HL-60 (cell line): ENCODE data around the gene UBE4B.

ENCODE experiments used
- DNase-seq, 2 experiments: peaks; one replicate each; pipeline ENCODE4 v3.0.0-alpha.2; 2010 to 2020; ENCODE audit warnings: low read depth in 1 of 2, low spot score in 1 of 2
- H3K27ac ChIP-seq: fragments of 250-450 bp; sonication (Bioruptor Pico); replicated peaks from 2 replicates; pipeline ENCODE4 v1.5.1; 2020; ENCODE audit warnings: mild to moderate bottlenecking, moderate library complexity
- H3K27me3 ChIP-seq: fragments of 250-450 bp; sonication (Bioruptor Pico); 2 replicates; pipeline ENCODE4 v1.5.1; 2021; ENCODE audit warnings: mild to moderate bottlenecking, moderate library complexity; ENCODE audit not compliant: insufficient read depth, poor library complexity, severe bottlenecking
- H3K4me3 ChIP-seq: replicated peaks from 2 replicates; pipeline ENCODE4 v1.5.1; 2011; ENCODE audit warnings: mild to moderate bottlenecking, control low read depth, low read length; ENCODE audit not compliant: insufficient read depth
- GABPA ChIP-seq: IDR thresholded peaks from 2 replicates; pipeline ENCODE4 v1.6.1; 2012; ENCODE audit warnings: low read depth
- POLR2AphosphoS5 ChIP-seq: IDR thresholded peaks from 2 replicates; pipeline ENCODE4 v1.6.1; 2012; ENCODE audit warnings: low read depth
- SPI1 ChIP-seq: IDR thresholded peaks from 2 replicates; pipeline ENCODE4 v1.6.1; 2012; ENCODE audit warnings: low read depth, mild to moderate bottlenecking, borderline replicate concordance
- TF ChIP-seq, protein P1 (sequence below): IDR thresholded peaks from one replicate; pipeline ENCODE4 v1.5.1; 2011; ENCODE audit warnings: low read length, control low read depth, inconsistent platforms; ENCODE audit not compliant: insufficient read depth
- TF ChIP-seq, protein P2 (sequence below): IDR thresholded peaks from 2 replicates; pipeline ENCODE4 v1.6.1; 2012; ENCODE audit warnings: low read depth; ENCODE audit not compliant: insufficient replicate concordance

Gene UBE4B

DNA sequence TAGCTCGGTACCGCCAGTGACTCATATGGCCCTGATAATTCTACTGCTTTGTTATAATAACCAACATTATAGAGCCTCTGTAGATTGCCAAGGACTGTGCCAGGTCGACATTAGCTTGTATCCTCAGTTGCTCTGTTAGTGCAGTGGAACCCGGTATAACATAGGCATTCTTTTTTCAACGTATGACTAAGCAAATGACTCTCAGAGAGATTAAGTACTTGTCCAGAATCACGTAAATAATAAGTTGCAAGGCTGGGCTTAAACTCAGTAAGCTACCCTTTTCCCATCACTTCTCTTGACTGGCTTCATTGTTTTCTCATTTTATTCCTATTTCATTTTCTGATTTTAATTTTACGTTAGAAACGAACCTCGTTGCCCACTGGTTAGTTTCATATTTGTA is 85.1 kb downstream of the UBE4B start:
- TF ChIP-seq POLR2AphosphoS5: no peak
- TF ChIP-seq SPI1: no peak
- TF ChIP-seq, protein P1, sequence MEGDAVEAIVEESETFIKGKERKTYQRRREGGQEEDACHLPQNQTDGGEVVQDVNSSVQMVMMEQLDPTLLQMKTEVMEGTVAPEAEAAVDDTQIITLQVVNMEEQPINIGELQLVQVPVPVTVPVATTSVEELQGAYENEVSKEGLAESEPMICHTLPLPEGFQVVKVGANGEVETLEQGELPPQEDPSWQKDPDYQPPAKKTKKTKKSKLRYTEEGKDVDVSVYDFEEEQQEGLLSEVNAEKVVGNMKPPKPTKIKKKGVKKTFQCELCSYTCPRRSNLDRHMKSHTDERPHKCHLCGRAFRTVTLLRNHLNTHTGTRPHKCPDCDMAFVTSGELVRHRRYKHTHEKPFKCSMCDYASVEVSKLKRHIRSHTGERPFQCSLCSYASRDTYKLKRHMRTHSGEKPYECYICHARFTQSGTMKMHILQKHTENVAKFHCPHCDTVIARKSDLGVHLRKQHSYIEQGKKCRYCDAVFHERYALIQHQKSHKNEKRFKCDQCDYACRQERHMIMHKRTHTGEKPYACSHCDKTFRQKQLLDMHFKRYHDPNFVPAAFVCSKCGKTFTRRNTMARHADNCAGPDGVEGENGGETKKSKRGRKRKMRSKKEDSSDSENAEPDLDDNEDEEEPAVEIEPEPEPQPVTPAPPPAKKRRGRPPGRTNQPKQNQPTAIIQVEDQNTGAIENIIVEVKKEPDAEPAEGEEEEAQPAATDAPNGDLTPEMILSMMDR: no peak
- no peak for TF ChIP-seq GABPA
- TF ChIP-seq, protein P2, sequence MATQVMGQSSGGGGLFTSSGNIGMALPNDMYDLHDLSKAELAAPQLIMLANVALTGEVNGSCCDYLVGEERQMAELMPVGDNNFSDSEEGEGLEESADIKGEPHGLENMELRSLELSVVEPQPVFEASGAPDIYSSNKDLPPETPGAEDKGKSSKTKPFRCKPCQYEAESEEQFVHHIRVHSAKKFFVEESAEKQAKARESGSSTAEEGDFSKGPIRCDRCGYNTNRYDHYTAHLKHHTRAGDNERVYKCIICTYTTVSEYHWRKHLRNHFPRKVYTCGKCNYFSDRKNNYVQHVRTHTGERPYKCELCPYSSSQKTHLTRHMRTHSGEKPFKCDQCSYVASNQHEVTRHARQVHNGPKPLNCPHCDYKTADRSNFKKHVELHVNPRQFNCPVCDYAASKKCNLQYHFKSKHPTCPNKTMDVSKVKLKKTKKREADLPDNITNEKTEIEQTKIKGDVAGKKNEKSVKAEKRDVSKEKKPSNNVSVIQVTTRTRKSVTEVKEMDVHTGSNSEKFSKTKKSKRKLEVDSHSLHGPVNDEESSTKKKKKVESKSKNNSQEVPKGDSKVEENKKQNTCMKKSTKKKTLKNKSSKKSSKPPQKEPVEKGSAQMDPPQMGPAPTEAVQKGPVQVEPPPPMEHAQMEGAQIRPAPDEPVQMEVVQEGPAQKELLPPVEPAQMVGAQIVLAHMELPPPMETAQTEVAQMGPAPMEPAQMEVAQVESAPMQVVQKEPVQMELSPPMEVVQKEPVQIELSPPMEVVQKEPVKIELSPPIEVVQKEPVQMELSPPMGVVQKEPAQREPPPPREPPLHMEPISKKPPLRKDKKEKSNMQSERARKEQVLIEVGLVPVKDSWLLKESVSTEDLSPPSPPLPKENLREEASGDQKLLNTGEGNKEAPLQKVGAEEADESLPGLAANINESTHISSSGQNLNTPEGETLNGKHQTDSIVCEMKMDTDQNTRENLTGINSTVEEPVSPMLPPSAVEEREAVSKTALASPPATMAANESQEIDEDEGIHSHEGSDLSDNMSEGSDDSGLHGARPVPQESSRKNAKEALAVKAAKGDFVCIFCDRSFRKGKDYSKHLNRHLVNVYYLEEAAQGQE: no peak
- no peak for DNase-seq
- no peaks in the 10 kb centered on the region for H3K27me3 ChIP-seq
- no peak overlapping the region for H3K27ac ChIP-seq
- no peak overlapping the region for H3K4me3 ChIP-seq

DNA sequence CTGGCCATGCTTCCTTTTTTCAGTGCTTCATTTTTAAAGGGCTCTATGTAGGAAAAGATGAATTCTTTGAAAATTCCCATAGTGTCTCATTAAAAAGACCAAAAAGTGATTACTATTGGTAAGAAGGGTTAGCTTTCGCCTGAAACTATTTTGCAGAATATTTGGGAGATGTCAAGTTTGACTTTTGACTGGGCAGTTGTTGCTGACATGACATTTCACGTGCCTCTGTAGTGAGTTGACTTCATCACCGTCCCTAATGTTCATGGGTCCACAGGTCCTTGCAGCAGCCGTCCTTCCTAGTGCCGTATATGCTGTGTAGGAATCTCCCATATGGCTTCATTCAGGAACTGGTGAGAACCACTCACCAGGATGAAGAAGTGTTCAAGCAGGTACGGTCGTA is 88.9 kb downstream of the UBE4B start:
- no peak for TF ChIP-seq SPI1
- no peak for TF ChIP-seq GABPA
- TF ChIP-seq, protein P1: no peak
- TF ChIP-seq, protein P2: no peak
- TF ChIP-seq POLR2AphosphoS5: no peak
- H3K4me3 ChIP-seq: no peak overlapping the region
- H3K27me3 ChIP-seq: no peaks in the 10 kb centered on the region
- no peak overlapping the region for H3K27ac ChIP-seq
- DNase-seq: no peak

DNA sequence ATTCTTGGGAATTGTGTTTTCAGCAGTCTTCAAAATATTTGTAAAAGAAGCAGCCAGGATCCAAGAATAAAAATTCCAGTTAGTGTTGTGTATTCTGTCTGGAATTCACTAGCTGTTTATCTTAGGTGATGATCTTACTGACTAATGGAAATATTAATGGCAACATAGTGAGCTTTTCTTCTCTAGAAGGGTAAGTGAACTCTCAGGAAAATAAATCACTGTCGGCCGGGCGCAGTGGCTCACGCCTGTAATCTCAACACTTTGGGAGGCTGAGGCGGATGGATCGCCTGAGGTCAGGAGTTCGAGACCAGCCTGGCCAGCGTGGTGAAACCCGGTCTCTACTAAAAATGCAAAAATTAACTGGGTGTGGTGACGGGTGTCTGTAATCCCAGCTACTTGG is 90.2 kb downstream of the UBE4B start:
- H3K27ac ChIP-seq: no peak overlapping the region

More for the DNA sequence above, 90.2 kb downstream of the UBE4B start:
- no peak for TF ChIP-seq GABPA
- TF ChIP-seq, protein P2: no peak
- TF ChIP-seq SPI1: no peak
- TF ChIP-seq, protein P1: no peak
- TF ChIP-seq POLR2AphosphoS5: no peak
- H3K4me3 ChIP-seq: no peak overlapping the region
- no peaks in the 10 kb centered on the region for H3K27me3 ChIP-seq
- no peak for DNase-seq
